ENCODE measurements around the gene C16orf90.

DNA sequence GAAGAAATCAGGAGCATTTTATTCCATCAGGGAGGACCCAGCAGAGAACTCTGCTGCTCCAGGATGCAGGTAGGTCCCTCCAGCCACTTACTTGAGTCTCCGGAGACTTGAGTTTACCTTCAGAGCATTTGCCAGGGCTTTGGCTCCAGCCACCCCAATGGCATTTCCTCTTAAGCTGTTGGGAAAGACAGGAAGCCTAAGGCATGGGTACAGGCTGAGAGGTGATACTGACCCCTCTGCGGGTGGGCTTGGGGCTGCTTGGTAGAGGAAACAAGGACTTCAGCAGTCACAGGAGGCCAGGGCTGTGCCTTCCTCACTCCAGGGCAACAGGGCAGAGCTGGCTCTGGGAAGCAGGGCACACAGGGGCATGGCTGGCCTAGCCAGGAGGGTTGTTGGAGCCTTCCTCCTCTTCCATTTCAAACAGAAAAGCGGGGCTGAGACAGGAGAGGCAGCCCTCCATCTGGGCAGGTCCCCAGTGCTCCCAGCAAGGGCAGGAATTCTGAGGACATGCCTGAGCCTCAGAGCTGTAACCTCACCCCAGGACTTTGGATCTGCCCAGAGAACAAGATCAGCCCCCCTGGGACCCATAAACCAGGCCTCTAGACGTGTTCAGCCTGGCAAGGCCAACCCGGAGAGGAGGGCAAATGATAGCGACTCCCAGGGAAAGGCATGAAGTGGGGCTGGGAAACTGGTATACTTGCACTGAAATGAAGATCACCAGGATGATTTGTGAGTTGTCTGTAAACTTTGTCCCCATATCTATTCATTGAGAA, 47.5 kb upstream of the C16orf90 start:
- TF ChIP-seq POLR2AphosphoS5 (IDR thresholded peaks at IDR 0.05; ENCODE audit: insufficient read depth in 1 of 2, low read depth in 1 of 2) (no peak), CTCF (IDR thresholded peaks at IDR 0.05) (no peak), POLR2A (IDR thresholded peaks at IDR 0.05) (no peak)
